Hematopoietic multipotent progenitor cell treated with erythropoietin and hydrocortisone succinate and interleukin-3 and kit ligand, for 6 days (in vitro differentiated cells): ENCODE data around the gene RNASE11.
A peak's percentile ranks its signal among the peaks of the same experiment; 100 is the strongest.
"Not testable (repeated sequence)": the region's sequence is repeated elsewhere in the genome, so short reads cannot be mapped to it uniquely, and the experiment has no call there.

ENCODE experiments used
- DNase-seq: peaks from one replicate; pipeline ENCODE4 v3.0.0-alpha.2; 2015

The RNASE11 gene

DNA sequence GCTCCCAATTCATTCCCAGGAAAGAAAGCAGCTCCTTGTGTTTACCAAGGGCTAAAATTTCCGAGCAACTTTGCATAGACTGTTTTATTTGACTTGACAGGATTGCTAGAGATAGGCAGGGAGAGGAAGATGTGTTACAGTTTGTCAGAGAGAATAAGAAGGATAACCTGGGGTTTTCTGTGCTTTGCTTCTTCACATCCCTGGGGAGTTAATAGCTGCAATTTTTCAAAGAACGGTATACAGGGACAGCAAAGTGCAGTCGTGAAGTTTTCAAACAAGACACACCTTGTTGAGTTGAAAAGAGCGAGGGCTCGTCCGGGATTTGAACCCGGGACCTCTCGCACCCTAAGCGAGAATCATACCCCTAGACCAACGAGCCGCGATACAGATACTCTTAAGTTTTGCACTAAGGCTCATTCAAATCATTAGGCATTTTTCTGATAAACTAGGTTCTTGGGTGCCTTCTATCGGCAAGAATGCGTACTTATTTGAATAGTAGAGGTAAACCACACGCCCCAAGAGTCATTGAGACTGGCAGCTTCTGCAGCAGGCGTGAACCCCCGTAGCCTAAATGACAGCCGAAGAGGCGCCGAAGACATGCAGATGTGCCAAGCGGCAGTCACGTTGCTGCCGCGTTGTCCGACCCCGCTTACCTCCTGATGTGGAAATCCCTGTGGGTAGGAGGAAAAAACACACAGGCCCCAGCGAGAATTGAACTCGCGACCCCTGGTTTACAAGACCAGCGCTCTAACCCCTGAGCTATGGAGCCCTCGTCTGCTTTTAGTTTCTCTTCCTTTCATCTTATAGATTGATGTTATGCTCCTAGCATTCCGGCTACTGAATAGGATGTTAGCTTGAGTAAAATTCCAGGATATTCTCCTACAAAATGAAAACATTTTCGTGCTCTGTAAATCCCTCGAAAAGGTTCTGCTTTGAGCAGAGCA is 25.6 kb upstream of the RNASE11 start:
- DNase-seq = peak; percentile 98

DNA sequence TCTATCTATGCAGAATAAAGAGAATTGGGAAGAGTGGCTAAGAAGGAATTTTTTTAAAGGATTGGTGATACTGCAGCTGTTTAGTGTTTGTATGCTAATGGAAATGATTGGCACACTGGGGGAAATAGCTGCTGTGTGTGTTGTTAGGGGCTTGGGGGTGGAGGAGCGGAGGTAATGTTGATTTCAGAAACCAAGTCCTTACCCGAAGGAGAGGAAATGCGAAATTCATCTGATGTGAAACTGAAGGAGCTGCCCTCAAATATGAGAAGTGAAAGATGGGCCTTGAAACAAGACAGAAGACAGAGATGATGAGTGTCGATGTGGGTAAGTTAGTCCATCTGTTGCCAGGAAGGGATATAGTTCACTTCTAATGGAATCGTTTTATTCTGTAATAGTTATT is 24.6 kb upstream of the RNASE11 start:
- no peak for DNase-seq

- no peak for DNase-seq
Observed at GRCh38 chr14:20611277-20611676, 23.5 kb upstream of the RNASE11 start.

- DNase-seq = peak; percentile 86
Observed at GRCh38 chr14:20610002-20610765, 22.4 kb upstream of the RNASE11 start.

- peak; percentile 96 for DNase-seq
Observed at GRCh38 chr14:20609215-20610001, 21.6 kb upstream of the RNASE11 start.

DNA sequence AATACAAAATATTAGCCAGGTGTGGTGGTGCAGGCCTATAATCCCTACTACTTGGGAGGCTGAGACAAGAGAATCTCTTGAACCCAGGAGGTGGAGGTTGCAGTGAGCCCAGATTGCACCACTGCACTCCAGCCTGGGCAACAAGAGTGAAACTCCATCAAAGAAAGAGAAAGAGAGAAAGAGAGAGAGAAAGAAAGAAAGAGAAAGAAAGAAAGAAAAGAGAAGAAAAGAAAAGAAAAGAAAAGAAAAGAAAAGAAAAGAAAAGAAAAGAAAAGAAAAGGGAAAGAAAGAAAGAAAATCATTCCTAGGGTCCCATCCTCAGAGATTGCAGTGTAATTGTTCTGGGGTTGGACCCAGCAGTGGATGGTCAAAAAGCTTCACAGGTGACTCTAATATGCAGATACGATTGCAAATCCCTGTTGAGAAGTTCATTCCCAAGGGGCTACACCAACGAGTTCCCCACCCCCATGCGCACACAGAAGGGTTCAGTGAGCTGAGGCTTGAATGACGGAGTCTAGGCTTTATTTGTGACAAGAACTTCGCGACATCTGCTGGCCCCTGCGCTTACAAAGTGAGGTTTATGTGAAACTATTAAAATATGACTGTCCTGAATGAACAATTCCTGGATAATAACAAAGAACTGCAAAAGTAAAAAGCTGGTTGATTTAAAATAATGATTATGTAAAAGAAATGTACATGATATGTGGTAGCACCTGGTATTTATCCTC is 20.7 kb upstream of the RNASE11 start:
- DNase-seq = peak; percentile 7

- DNase-seq = no peak
Observed at GRCh38 chr14:20607617-20608016, 19.8 kb upstream of the RNASE11 start.

- no peak for DNase-seq
Observed at GRCh38 chr14:20606902-20607242, 19.1 kb upstream of the RNASE11 start.

DNA sequence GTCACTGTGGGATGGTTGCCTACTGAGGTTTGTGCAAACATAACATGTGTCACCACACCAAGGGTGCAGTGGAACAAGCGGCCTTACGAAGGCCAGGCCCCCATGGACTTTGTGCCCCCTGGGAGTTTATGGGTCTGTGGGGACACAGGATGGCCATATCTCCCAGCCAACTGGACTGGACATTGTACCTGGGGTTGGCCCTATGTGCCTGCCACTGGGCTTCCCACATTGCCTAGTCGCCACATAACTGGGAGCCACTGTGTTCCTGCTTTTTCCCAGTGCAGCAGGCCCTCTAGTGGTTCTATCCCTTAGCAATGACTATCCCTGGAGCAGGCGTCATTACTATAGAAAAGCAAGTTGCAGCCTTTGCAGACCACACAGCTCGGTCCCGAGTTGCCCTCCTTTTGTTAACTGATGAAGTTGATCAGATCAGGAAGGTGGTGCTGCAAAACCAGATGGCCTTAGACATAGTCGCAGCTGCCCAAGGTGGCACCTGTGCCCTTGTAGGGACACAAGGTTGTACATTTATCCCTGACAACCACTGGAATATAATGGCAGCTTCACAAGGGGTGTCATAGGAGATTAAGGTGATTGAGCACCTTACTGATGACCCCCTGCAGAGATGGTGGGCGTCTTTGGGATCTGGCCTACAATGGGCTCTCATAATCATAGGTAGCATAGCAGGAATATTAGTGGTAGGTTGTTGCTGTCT is 18.5 kb upstream of the RNASE11 start:
- DNase-seq = peak; percentile 72

DNA sequence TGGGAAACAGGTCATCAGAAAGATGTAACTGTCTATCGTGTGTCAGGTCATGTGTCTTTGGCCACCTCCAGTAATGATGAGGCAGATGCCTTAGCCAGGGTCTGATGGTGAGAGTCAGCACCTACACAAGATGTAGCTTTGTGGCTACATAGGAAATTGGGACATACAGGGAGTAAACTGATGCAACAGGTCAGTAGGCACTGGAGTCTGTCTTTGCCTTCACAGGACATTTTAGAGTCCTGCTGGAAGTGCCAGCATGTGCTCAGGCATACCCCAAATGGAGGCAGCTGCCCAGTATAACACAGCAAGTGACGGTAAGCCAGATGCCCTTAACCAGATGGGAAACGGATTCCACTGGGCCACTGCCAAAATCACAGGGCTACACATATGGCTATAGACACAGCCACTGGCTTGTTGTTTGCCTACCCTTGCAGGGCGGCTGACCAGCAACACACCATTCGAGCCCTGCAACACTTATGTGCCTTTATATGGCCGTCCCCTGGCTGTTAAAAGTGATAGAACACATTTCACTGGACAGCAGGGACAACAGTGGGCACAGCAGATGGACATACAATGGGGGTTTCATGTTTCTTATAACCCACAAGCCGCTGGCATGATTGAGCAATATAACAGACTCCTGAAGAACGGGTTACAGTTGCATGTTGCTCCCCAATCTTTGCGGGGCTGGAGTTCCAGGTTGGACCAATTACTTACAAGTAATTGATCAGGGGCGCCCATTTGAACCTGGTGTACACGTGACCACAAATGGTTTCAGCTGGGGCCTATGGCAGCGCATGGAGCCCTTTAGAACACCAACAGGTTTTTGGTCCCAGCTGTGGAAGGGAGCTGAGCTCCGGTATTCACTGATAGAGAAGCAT is 16.3 kb upstream of the RNASE11 start:
- DNase-seq = no peak

GRCh38 chr14:20602583-20602982 is 14.8 kb upstream of the RNASE11 start:
- DNase-seq = no peak

GRCh38 chr14:20601522-20601921 is 13.7 kb upstream of the RNASE11 start:
- DNase-seq = no peak

DNA sequence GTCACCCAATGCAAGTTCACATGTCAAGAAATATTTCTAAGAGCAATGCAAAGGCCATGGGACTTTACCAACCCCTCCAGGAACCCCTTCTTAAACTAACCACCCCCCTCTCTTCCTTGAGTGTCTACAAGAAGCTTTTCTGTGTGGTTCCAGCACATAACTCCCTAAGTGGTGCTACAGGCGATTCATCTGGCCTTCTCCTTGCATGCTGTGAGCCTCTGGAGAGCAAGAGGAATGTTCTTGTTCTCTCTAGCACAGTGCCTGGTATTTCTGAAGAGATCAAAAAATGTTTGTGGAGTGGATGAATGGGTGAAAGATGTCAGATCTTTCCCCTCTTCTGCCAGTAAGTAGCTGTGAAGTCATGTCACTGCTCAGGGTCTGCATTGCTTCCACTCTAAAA is 9.3 kb upstream of the RNASE11 start:
- DNase-seq = no peak

- DNase-seq = not testable (repeated sequence)
Observed at GRCh38 chr14:20595726-20596125, 7.9 kb upstream of the RNASE11 start.

DNA sequence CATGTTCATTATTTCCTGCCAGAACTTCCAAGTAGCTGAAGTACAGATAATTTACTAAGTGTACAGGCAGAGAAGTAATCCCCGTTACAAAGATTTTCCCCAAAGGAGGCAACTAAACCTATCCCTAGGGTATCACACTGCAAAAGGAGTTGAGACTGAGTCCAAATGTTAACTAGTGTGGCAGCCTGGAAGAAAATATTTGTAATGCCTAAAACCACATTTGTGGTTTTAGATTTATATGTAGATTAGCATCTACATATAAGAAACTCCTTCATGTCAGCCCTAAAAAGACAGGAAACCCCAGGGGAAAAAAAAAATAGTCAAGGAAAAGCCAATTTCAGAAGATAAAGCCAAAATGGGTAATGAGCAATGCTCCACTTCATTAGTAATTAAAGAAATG is 4.8 kb upstream of the RNASE11 start:
- no peak for DNase-seq

- no peak for DNase-seq
Observed at GRCh38 chr14:20591235-20591634, 3.4 kb upstream of the RNASE11 start, which contains the start of gene RNASE12. Gene RNASE12, minus strand, starts transcription at chr14:20591376. Its CDS starts 653 bp downstream, at chr14:20590723.

GRCh38 chr14:20583908-20584307 is 3.9 kb downstream of the RNASE11 start:
- DNase-seq = no peak

- DNase-seq = no peak
Observed at GRCh38 chr14:20583142-20583541, 4.7 kb downstream of the RNASE11 start.

DNA sequence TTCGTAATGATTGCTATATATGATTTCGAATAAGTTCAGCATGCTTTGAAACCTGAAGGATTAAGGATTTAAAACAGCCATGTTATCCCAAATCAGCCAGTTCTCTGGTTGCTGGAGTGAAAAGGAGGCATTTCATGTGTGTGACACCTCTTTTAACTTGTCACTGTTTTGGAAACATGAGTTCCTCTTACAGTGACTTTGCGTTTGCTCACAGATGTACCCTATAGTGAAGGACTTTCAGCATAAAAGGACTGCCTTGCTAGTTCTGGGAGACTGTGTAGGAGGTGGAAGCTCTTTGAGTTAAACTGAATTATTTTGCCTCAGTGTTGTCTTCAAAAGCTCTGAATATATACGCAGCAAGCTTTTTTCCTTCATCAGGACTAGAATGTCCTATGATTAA is 7.6 kb downstream of the RNASE11 start:
- DNase-seq = peak; percentile 41

GRCh38 chr14:20578784-20579502 is 8.9 kb downstream of the RNASE11 start:
- DNase-seq = no peak
